HepG2 (cell line): Measurements from ENCODE around the gene NUDT3. TPM values are rescaled to one million over a fixed set of nuclear protein-coding genes. Genes with fewer than 3 reads are reported as not detected.

ENCODE experiments used
- AGO2 ChIP-seq: fragments of 200-400 bp; formaldehyde crosslinking; optimal IDR thresholded peaks from 2 replicates; pipeline ENCODE3; 2017; ENCODE audit warnings: mild to moderate bottlenecking, low read depth, low read length, moderate library complexity
- AKAP8 ChIP-seq: sonication (generic); formaldehyde crosslinking; IDR thresholded peaks from 2 replicates; pipeline ENCODE4 v1.5.1; 2020; ENCODE audit warnings: mild to moderate bottlenecking, missing genetic modification reagents
- FOXO1 ChIP-seq: sonication (generic); formaldehyde crosslinking; IDR thresholded peaks from 2 replicates; pipeline ENCODE4 v1.4.0; 2020; ENCODE audit warnings: missing genetic modification reagents
- HIVEP1 ChIP-seq: sonication (generic); formaldehyde crosslinking; IDR thresholded peaks from 2 replicates; pipeline ENCODE4 v1.4.0; 2020; ENCODE audit warnings: mild to moderate bottlenecking, missing genetic modification reagents
- HNRNPLL ChIP-seq: fragments of 200-400 bp; formaldehyde crosslinking; IDR thresholded peaks from 2 replicates; pipeline ENCODE4 v1.6.1; 2017; ENCODE audit warnings: mild to moderate bottlenecking, low read depth, low read length; ENCODE audit not compliant: poor library complexity, severe bottlenecking
- IRF2 ChIP-seq: IDR thresholded peaks from 2 replicates; pipeline ENCODE4 v1.6.1; 2018; ENCODE audit warnings: missing genetic modification reagents, missing compliant biosample characterization
- KLF12 ChIP-seq: sonication (generic); formaldehyde crosslinking; IDR thresholded peaks from 2 replicates; pipeline ENCODE4 v1.4.0; 2020; ENCODE audit warnings: missing genetic modification reagents, borderline replicate concordance
- MTF1 ChIP-seq: sonication (generic); formaldehyde crosslinking; IDR thresholded peaks from 2 replicates; pipeline ENCODE4 v1.5.0; 2020; ENCODE audit warnings: missing genetic modification reagents
- MYC ChIP-seq: sonication (generic); formaldehyde crosslinking; IDR thresholded peaks from 2 replicates; pipeline ENCODE4 v1.9.0; 2021; ENCODE audit warnings: missing genetic modification reagents, borderline replicate concordance
- PAF1 ChIP-seq: IDR thresholded peaks from 2 replicates; pipeline ENCODE4 v1.6.1; 2016; ENCODE audit warnings: missing genetic modification reagents, missing compliant biosample characterization
- POLR2AphosphoS5 ChIP-seq: IDR thresholded peaks from 2 replicates; pipeline ENCODE4 v1.6.1; 2012; ENCODE audit warnings: low read depth, low read length
- RBM39 ChIP-seq: fragments of 200-400 bp; formaldehyde crosslinking; IDR thresholded peaks from one replicate; pipeline ENCODE4 v1.6.1; 2018; ENCODE audit warnings: antibody characterized with exemption, mild to moderate bottlenecking, low read depth, low read length; ENCODE audit not compliant: poor library complexity, severe bottlenecking
- ZBTB38 ChIP-seq: sonication (generic); formaldehyde crosslinking; IDR thresholded peaks from 2 replicates; pipeline ENCODE4 v1.5.1; 2020; ENCODE audit warnings: mild to moderate bottlenecking, missing genetic modification reagents
- ZFP1 ChIP-seq: IDR thresholded peaks from 2 replicates; pipeline ENCODE4 v1.6.1; 2016
- ZNF251 ChIP-seq: sonication (generic); formaldehyde crosslinking; IDR thresholded peaks from 2 replicates; pipeline ENCODE4 v1.9.0; 2021; ENCODE audit warnings: mild to moderate bottlenecking, missing genetic modification reagents
- ZNF720 ChIP-seq: sonication (generic); formaldehyde crosslinking; IDR thresholded peaks from 2 replicates; pipeline ENCODE4 v1.4.0; 2020; ENCODE audit warnings: missing genetic modification reagents
- ZNF746 ChIP-seq: sonication (generic); formaldehyde crosslinking; IDR thresholded peaks from 2 replicates; pipeline ENCODE4 v1.8.0; 2022; ENCODE audit warnings: mild to moderate bottlenecking, missing genetic modification reagents
- ZNF792 ChIP-seq: IDR thresholded peaks from 2 replicates; pipeline ENCODE4 v1.6.1; 2016
- ZSCAN9 ChIP-seq: IDR thresholded peaks from 2 replicates; pipeline ENCODE4 v1.6.1; 2016; ENCODE audit warnings: borderline replicate concordance
- polyA plus RNA-seq, 8 experiments: library from polyadenylated mRNA; depleted of rRNA in 3 of 8; stranded (reverse) in 7 of 8; unstranded in 1 of 8; fragments of >200 nt; fragmentation: Illumina TruSeq in 4 of 8; extraction: Trizol in 4 of 8; gene quantifications; 2 replicates each; pipeline versions ENCODE4 v1.2.1 to v1.2.3, GENCODE V29; 2011 to 2016; ENCODE audit warnings: low read depth in 4 of 8, missing spikeins in 1 of 8, mixed read lengths in 1 of 8; ENCODE audit not compliant: insufficient read depth in 1 of 8
- total RNA-seq, 5 experiments: library from RNA; depleted of rRNA; stranded (reverse); fragments of >200 nt; fragmentation: Illumina TruSeq; extraction: Trizol; gene quantifications; 2 replicates each; pipeline ENCODE4 v1.2.3, GENCODE V29; 2016; ENCODE audit warnings: low read depth in 1 of 5
- TF ChIP-seq, protein P1 (sequence below): sonication (generic); formaldehyde crosslinking; IDR thresholded peaks from 2 replicates; pipeline ENCODE4 v1.4.0; 2020; ENCODE audit warnings: missing genetic modification reagents
- TF ChIP-seq, protein P2 (sequence below): IDR thresholded peaks from 2 replicates; pipeline ENCODE4 v1.6.1; 2018; ENCODE audit warnings: missing genetic modification reagents, mild to moderate bottlenecking, missing compliant biosample characterization
- TF ChIP-seq, protein P3 (sequence below): sonication (generic); formaldehyde crosslinking; IDR thresholded peaks from 2 replicates; pipeline ENCODE4 v1.4.0; 2020; ENCODE audit warnings: missing genetic modification reagents
- TF ChIP-seq, protein P4 (sequence below): sonication (generic); formaldehyde crosslinking; conservative IDR thresholded peaks from 2 replicates; pipeline ENCODE4 v1.8.0; 2022; ENCODE audit warnings: low read depth, missing genetic modification reagents
- TF ChIP-seq, protein P5 (sequence below): sonication (generic); formaldehyde crosslinking; conservative IDR thresholded peaks from 2 replicates; pipeline ENCODE4 v1.8.1; 2023; ENCODE audit warnings: missing genetic modification reagents

Gene NUDT3
- total and polyA plus RNA-seq, 2 of the 13 experiments (the other 11 are each of a cell fraction or from before 2014, with no cell fraction given), result 20.2 to 20.6 TPM

DNA sequence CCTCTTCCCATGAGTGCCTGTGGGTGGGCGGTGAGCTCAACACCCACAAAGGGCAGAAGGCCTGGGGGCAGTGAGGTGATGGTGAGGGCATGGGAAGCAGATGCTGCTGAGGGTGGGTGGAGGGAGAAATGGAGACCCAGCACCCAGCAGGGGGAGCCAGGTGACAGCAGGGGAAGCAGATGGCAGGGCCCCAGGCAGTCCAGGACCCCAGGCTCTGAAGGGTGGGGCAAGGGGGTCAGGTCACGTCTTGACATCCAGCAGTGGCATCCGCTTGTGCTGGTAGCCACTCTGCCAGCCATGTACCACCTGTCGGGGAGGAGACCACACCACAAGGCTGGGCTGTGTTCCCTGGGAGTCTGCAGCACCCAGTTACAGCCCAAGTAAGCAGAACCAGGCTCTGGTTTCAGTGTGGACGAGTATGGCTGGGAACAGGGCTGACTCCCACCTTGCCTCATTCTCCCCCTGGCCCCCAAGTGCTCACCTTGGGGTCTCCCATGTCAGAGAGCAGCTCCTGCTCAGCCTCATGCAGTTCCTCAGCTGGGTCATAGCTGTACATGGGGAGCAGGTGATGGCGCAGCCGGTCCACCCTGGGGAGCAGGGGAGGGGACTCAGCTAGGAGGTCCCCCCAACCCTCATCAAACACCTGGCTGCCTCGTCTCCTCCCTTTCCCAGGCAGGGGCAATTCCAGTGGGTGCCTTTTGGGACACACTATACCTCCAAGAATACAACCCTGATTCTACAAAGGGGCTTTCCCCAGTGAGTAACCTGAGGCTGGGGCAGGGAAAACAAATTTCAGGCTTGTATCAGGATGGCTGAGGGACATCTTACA is 145.7 kb downstream of the NUDT3 start (continued):
- TF ChIP-seq ZNF792 (CRISPR knock-in tag) (0 out of 2 replicates have a peak, but pooled peaks have one; percentile 39), RBM39 (no peak), ZSCAN9 (CRISPR knock-in tag) (no peak), MYC (peak; percentile 62; the same call in 1 of the 2 replicates), ZBTB38 (CRISPR knock-in tag) (0 out of 2 replicates have a peak, but pooled peaks have one; percentile 31), KLF12 (CRISPR knock-in tag) (0 out of 2 replicates have a peak, but pooled peaks have one; percentile 38), AGO2 (peak; percentile 98), AKAP8 (CRISPR knock-in tag) (peak; percentile 82), FOXO1 (CRISPR knock-in tag) (0 out of 2 replicates have a peak, but pooled peaks have one; percentile 9), ZFP1 (CRISPR knock-in tag) (no peak), HIVEP1 (CRISPR knock-in tag) (no peak; the same call in 1 of the 2 replicates), PAF1 (CRISPR knock-in tag) (no peak; the same call in 1 of the 2 replicates), ZNF251 (CRISPR knock-in tag) (0 out of 2 replicates have a peak, but pooled peaks have one; percentile 50), ZNF720 (CRISPR knock-in tag) (no peak), IRF2 (CRISPR knock-in tag) (no peak), HNRNPLL (peak; percentile 23), ZNF746 (CRISPR knock-in tag) (no peak), POLR2AphosphoS5 (peak; percentile 55), MTF1 (CRISPR knock-in tag) (no peak)
- TF ChIP-seq, protein P1, sequence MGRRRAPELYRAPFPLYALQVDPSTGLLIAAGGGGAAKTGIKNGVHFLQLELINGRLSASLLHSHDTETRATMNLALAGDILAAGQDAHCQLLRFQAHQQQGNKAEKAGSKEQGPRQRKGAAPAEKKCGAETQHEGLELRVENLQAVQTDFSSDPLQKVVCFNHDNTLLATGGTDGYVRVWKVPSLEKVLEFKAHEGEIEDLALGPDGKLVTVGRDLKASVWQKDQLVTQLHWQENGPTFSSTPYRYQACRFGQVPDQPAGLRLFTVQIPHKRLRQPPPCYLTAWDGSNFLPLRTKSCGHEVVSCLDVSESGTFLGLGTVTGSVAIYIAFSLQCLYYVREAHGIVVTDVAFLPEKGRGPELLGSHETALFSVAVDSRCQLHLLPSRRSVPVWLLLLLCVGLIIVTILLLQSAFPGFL (CRISPR knock-in tag), result no peak
- TF ChIP-seq, protein P2, sequence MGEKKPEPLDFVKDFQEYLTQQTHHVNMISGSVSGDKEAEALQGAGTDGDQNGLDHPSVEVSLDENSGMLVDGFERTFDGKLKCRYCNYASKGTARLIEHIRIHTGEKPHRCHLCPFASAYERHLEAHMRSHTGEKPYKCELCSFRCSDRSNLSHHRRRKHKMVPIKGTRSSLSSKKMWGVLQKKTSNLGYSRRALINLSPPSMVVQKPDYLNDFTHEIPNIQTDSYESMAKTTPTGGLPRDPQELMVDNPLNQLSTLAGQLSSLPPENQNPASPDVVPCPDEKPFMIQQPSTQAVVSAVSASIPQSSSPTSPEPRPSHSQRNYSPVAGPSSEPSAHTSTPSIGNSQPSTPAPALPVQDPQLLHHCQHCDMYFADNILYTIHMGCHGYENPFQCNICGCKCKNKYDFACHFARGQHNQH, result 0 out of 2 replicates have a peak, but pooled peaks have one; percentile 42
- TF ChIP-seq, protein P3, sequence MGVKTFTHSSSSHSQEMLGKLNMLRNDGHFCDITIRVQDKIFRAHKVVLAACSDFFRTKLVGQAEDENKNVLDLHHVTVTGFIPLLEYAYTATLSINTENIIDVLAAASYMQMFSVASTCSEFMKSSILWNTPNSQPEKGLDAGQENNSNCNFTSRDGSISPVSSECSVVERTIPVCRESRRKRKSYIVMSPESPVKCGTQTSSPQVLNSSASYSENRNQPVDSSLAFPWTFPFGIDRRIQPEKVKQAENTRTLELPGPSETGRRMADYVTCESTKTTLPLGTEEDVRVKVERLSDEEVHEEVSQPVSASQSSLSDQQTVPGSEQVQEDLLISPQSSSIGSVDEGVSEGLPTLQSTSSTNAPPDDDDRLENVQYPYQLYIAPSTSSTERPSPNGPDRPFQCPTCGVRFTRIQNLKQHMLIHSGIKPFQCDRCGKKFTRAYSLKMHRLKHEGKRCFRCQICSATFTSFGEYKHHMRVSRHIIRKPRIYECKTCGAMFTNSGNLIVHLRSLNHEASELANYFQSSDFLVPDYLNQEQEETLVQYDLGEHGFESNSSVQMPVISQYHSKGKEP, result no peak
- TF ChIP-seq, protein P4, sequence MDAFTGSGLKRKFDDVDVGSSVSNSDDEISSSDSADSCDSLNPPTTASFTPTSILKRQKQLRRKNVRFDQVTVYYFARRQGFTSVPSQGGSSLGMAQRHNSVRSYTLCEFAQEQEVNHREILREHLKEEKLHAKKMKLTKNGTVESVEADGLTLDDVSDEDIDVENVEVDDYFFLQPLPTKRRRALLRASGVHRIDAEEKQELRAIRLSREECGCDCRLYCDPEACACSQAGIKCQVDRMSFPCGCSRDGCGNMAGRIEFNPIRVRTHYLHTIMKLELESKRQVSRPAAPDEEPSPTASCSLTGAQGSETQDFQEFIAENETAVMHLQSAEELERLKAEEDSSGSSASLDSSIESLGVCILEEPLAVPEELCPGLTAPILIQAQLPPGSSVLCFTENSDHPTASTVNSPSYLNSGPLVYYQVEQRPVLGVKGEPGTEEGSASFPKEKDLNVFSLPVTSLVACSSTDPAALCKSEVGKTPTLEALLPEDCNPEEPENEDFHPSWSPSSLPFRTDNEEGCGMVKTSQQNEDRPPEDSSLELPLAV (CRISPR knock-in tag), result no peak
- TF ChIP-seq, protein P5, sequence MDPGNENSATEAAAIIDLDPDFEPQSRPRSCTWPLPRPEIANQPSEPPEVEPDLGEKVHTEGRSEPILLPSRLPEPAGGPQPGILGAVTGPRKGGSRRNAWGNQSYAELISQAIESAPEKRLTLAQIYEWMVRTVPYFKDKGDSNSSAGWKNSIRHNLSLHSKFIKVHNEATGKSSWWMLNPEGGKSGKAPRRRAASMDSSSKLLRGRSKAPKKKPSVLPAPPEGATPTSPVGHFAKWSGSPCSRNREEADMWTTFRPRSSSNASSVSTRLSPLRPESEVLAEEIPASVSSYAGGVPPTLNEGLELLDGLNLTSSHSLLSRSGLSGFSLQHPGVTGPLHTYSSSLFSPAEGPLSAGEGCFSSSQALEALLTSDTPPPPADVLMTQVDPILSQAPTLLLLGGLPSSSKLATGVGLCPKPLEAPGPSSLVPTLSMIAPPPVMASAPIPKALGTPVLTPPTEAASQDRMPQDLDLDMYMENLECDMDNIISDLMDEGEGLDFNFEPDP (CRISPR knock-in tag), result no peak
